GM12878 (cell line): ENCODE results near the gene ANKRD13D. TPM values are rescaled to one million over a fixed set of nuclear protein-coding genes. Genes with fewer than 3 reads are reported as not detected.

Experiments
- BACH1 ChIP-seq: fragments of 450-650 bp; IDR thresholded peaks from 2 replicates; pipeline ENCODE4 v1.6.1; 2017; ENCODE audit warnings: mild to moderate bottlenecking, borderline replicate concordance
- BHLHE40 ChIP-seq, 2 experiments: fragments of 450-650 bp in 1 of 2; IDR thresholded peaks; 2 replicates each; pipeline ENCODE4 v1.6.1; 2011 to 2017; ENCODE audit warnings: low read depth in 2 of 2, borderline replicate concordance in 1 of 2, improper control_type of control experiment in 1 of 2, low read length in 1 of 2, mild to moderate bottlenecking in 1 of 2
- CBX5 ChIP-seq: sonication (generic); IDR thresholded peaks from 2 replicates; pipeline ENCODE4 v1.6.1; 2016; ENCODE audit warnings: low read depth, moderate library complexity, mild to moderate bottlenecking, inconsistent platforms
- CHD2 ChIP-seq: IDR thresholded peaks from 2 replicates; pipeline ENCODE4 v1.6.1; 2011; ENCODE audit warnings: low read depth, low read length, improper control_type of control experiment, borderline replicate concordance
- CHD4 ChIP-seq: fragments of 200-600 bp; sonication (generic); IDR thresholded peaks from 2 replicates; pipeline ENCODE4 v1.6.1; 2016; ENCODE audit warnings: mild to moderate bottlenecking
- E2F8 ChIP-seq: fragments of 450-650 bp; IDR thresholded peaks from 2 replicates; pipeline ENCODE4 v1.6.1; 2018; ENCODE audit warnings: mild to moderate bottlenecking, low read depth, moderate library complexity; ENCODE audit not compliant: partially characterized antibody
- GABPA ChIP-seq: IDR thresholded peaks from 2 replicates; pipeline ENCODE4 v1.6.1; 2014; ENCODE audit warnings: antibody characterized with exemption, low read depth, mild to moderate bottlenecking, inconsistent platforms
- IKZF2 ChIP-seq, 2 experiments: fragments of 450-650 bp; IDR thresholded peaks; 2 replicates each; pipeline ENCODE4 v1.6.1; 2017; ENCODE audit warnings: mild to moderate bottlenecking in 2 of 2, moderate library complexity in 2 of 2
- NBN ChIP-seq: fragments of 450-650 bp; IDR thresholded peaks from 2 replicates; pipeline ENCODE4 v1.6.1; 2016
- NFYA ChIP-seq: IDR thresholded peaks from 2 replicates; pipeline ENCODE4 v1.6.1; 2011; ENCODE audit warnings: low read depth, mild to moderate bottlenecking, low read length, improper control_type of control experiment, borderline replicate concordance
- PAX5 ChIP-seq: IDR thresholded peaks from 2 replicates; pipeline ENCODE4 v1.6.1; 2011; ENCODE audit warnings: low read depth, low read length, borderline replicate concordance
- RAD51 ChIP-seq: fragments of 450-650 bp; IDR thresholded peaks from 2 replicates; pipeline ENCODE4 v1.6.1; 2016; ENCODE audit warnings: moderate library complexity, mild to moderate bottlenecking, inconsistent platforms
- RELA ChIP-seq: fragments of 450-650 bp; IDR thresholded peaks from 2 replicates; pipeline ENCODE4 v1.8.0; 2014; ENCODE audit warnings: borderline replicate concordance; ENCODE audit not compliant: partially characterized antibody
- RFX5 ChIP-seq: IDR thresholded peaks from 2 replicates; pipeline ENCODE4 v1.6.1; 2011; ENCODE audit warnings: low read depth, low read length, improper control_type of control experiment
- SIX5 ChIP-seq: IDR thresholded peaks from 2 replicates; pipeline ENCODE4 v1.6.1; 2011; ENCODE audit warnings: mild to moderate bottlenecking, low read depth, low read length, moderate library complexity; ENCODE audit not compliant: severe bottlenecking
- ZNF687 ChIP-seq: fragments of 450-650 bp; IDR thresholded peaks from 2 replicates; pipeline ENCODE4 v1.6.1; 2017; ENCODE audit warnings: mild to moderate bottlenecking, moderate library complexity
- polyA plus RNA-seq, 11 experiments: library from polyadenylated mRNA; depleted of rRNA in 4 of 11; unstranded in 6 of 11; stranded (reverse) in 5 of 11; fragments of >200 nt; fragmentation: Nextera tagmentation in 4 of 11; fragmentation: Illumina TruSeq in 1 of 11; extraction: Ambion mirVana in 4 of 11; extraction: Trizol in 1 of 11; gene quantifications; 1 replicate in 1 of 11; 2 replicates in 10 of 11; pipeline versions ENCODE4 v1.2.1 to v1.2.3, GENCODE V29; 2011 to 2016; ENCODE audit warnings: inconsistent platforms in 2 of 11, missing spikeins in 2 of 11, low read depth in 1 of 11
- total RNA-seq, 4 experiments: library from RNA; depleted of rRNA in 3 of 4; stranded (reverse); fragments of >200 nt in 3 of 4; fragmentation: Illumina TruSeq in 1 of 4; extraction: Trizol in 1 of 4; gene quantifications; 2 replicates each; pipeline versions ENCODE4 v1.2.1 to v1.2.3, GENCODE V29; 2013 to 2021
- TF ChIP-seq, protein P1 (sequence below): fragments of 450-650 bp; IDR thresholded peaks from 2 replicates; pipeline ENCODE4 v1.6.1; 2017; ENCODE audit warnings: low read depth, mild to moderate bottlenecking, moderate library complexity
- TF ChIP-seq, protein P2 (sequence below): fragments of 150-350 bp; IDR thresholded peaks from 2 replicates; pipeline ENCODE4 v1.6.1; 2014; ENCODE audit warnings: mild to moderate bottlenecking, low read depth, low read length
- TF ChIP-seq, protein P3 (sequence below): fragments of 450-650 bp; IDR thresholded peaks from 2 replicates; pipeline ENCODE4 v1.6.1; 2016; ENCODE audit warnings: mild to moderate bottlenecking

The ANKRD13D gene
- total and polyA plus RNA-seq, 10 of the 15 experiments (the other 5 are each of a cell fraction or from before 2014, with no cell fraction given) = 2.0 to 56.2 (median 21.4) TPM

- TF ChIP-seq, protein P1, sequence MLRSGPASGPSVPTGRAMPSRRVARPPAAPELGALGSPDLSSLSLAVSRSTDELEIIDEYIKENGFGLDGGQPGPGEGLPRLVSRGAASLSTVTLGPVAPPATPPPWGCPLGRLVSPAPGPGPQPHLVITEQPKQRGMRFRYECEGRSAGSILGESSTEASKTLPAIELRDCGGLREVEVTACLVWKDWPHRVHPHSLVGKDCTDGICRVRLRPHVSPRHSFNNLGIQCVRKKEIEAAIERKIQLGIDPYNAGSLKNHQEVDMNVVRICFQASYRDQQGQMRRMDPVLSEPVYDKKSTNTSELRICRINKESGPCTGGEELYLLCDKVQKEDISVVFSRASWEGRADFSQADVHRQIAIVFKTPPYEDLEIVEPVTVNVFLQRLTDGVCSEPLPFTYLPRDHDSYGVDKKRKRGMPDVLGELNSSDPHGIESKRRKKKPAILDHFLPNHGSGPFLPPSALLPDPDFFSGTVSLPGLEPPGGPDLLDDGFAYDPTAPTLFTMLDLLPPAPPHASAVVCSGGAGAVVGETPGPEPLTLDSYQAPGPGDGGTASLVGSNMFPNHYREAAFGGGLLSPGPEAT = peak; percentile 45; the same call in 1 of the 2 replicates
- TF ChIP-seq, protein P2, sequence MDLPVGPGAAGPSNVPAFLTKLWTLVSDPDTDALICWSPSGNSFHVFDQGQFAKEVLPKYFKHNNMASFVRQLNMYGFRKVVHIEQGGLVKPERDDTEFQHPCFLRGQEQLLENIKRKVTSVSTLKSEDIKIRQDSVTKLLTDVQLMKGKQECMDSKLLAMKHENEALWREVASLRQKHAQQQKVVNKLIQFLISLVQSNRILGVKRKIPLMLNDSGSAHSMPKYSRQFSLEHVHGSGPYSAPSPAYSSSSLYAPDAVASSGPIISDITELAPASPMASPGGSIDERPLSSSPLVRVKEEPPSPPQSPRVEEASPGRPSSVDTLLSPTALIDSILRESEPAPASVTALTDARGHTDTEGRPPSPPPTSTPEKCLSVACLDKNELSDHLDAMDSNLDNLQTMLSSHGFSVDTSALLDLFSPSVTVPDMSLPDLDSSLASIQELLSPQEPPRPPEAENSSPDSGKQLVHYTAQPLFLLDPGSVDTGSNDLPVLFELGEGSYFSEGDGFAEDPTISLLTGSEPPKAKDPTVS = no peak
- TF ChIP-seq E2F8 (no peak), GABPA (no peak), CHD4 (no peak), IKZF2 (IDR thresholded peaks at IDR 0.05) (peak; percentile 23 to 46; a peak in 2 of 4 replicates), SIX5 (no peak), NFYA (no peak), NBN (peak; percentile 51), CBX5 (no peak), RFX5 (no peak), RELA (no peak), BHLHE40 (IDR thresholded peaks at IDR 0.05; ENCODE audit: borderline replicate concordance in 1 of 2, low read depth in 2 of 2, low read length in 1 of 2) (no peak), BACH1 (no peak), RAD51 (no peak), CHD2 (peak; percentile 11; the same call in 1 of the 2 replicates), PAX5 (peak; percentile 43; the same call in 1 of the 2 replicates), ZNF687 (peak; percentile 57; the same call in 1 of the 2 replicates)
- TF ChIP-seq, protein P3, sequence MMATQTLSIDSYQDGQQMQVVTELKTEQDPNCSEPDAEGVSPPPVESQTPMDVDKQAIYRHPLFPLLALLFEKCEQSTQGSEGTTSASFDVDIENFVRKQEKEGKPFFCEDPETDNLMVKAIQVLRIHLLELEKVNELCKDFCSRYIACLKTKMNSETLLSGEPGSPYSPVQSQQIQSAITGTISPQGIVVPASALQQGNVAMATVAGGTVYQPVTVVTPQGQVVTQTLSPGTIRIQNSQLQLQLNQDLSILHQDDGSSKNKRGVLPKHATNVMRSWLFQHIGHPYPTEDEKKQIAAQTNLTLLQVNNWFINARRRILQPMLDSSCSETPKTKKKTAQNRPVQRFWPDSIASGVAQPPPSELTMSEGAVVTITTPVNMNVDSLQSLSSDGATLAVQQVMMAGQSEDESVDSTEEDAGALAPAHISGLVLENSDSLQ = no peak
Observed at GRCh38 chr11:67345247-67345919, 56.3 kb downstream of the ANKRD13D start (continued).
